NCI-H1417 treated with DMSO at 0.1 percent for 48 hours (cell line): ENCODE data around the gene DIP2A.
"Not testable (repeated sequence)": the region's sequence is repeated elsewhere in the genome, so short reads cannot be mapped to it uniquely, and the experiment has no call there.

Source experiments
- DNase-seq: peaks from one replicate; lab custom pipeline; 2025; lab: John Stamatoyannopoulos, UW

DIP2A gene

GRCh38 chr21:46482846-46483231 is 24.1 kb downstream of the DIP2A start:
- DNase-seq: no peak

GRCh38 chr21:46483300-46484295 is 24.9 kb downstream of the DIP2A start:
- DNase-seq: no peak

- no peak for DNase-seq
Measured at GRCh38 chr21:46486481-46487126, 27.9 kb downstream of the DIP2A start.

- DNase-seq: no peak
Measured at GRCh38 chr21:46489162-46489663, 30.5 kb downstream of the DIP2A start.

GRCh38 chr21:46489800-46490199 is 31.1 kb downstream of the DIP2A start:
- no peak for DNase-seq

- no peak for DNase-seq
Measured at GRCh38 chr21:46491553-46491952, 32.9 kb downstream of the DIP2A start.

GRCh38 chr21:46492851-46493250 is 34.2 kb downstream of the DIP2A start:
- no peak for DNase-seq

GRCh38 chr21:46493828-46494227 is 35.1 kb downstream of the DIP2A start:
- no peak for DNase-seq

GRCh38 chr21:46498335-46499050 is 39.8 kb downstream of the DIP2A start:
- DNase-seq: no peak

- no peak for DNase-seq
Measured at GRCh38 chr21:46500224-46500861, 41.7 kb downstream of the DIP2A start.

GRCh38 chr21:46503922-46504550 is 45.3 kb downstream of the DIP2A start:
- no peak for DNase-seq

- DNase-seq: no peak
Measured at GRCh38 chr21:46504666-46505065, 46.0 kb downstream of the DIP2A start.

GRCh38 chr21:46507562-46507961 is 48.9 kb downstream of the DIP2A start:
- DNase-seq: no peak

- DNase-seq: no peak
Measured at GRCh38 chr21:46509741-46510502, 51.2 kb downstream of the DIP2A start.

- no peak for DNase-seq
Measured at GRCh38 chr21:46515109-46515508, 56.4 kb downstream of the DIP2A start.

GRCh38 chr21:46516068-46516467 is 57.4 kb downstream of the DIP2A start:
- no peak for DNase-seq

- DNase-seq: no peak
Measured at GRCh38 chr21:46517361-46517760, 58.7 kb downstream of the DIP2A start.

GRCh38 chr21:46518983-46519583 is 60.4 kb downstream of the DIP2A start:
- DNase-seq: no peak

- DNase-seq: not testable (repeated sequence)
Measured at GRCh38 chr21:46527393-46527792, 68.7 kb downstream of the DIP2A start.

GRCh38 chr21:46527801-46528200 is 69.1 kb downstream of the DIP2A start:
- no peak for DNase-seq
